Measurements from ENCODE around the gene GGA1.

DNA sequence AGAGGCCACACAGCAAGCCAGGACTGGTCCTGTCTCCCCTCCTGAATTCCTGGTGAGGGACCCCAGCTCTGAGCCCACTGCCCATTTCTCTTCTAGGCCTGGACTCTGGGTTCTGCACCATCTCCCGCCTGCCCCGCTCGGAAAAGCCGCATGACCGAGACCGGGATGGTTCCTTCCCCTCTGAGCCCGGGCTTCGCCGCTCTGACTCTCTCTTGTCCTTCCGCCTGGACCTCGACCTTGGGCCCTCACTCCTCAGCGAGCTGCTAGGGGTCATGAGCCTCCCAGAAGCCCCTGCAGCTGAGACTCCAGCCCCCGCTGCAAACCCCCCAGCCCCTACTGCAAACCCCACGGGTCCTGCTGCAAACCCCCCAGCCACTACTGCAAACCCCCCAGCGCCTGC is 40.6 kb upstream of the GGA1 start:
- TF ChIP-seq, protein P1, sequence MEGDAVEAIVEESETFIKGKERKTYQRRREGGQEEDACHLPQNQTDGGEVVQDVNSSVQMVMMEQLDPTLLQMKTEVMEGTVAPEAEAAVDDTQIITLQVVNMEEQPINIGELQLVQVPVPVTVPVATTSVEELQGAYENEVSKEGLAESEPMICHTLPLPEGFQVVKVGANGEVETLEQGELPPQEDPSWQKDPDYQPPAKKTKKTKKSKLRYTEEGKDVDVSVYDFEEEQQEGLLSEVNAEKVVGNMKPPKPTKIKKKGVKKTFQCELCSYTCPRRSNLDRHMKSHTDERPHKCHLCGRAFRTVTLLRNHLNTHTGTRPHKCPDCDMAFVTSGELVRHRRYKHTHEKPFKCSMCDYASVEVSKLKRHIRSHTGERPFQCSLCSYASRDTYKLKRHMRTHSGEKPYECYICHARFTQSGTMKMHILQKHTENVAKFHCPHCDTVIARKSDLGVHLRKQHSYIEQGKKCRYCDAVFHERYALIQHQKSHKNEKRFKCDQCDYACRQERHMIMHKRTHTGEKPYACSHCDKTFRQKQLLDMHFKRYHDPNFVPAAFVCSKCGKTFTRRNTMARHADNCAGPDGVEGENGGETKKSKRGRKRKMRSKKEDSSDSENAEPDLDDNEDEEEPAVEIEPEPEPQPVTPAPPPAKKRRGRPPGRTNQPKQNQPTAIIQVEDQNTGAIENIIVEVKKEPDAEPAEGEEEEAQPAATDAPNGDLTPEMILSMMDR (conservative IDR thresholded peaks at IDR 0.05 in 1 of 2, IDR thresholded peaks at IDR 0.05 in 1 of 2; ENCODE audit: low read depth in 1 of 2, low read length in 2 of 2): no peak
- TF ChIP-seq EZH2 (IDR thresholded peaks at IDR 0.05; ENCODE audit: low read length, missing control alignments): no peak
